Activated CD4-positive, alpha-beta T cell treated with anti-CD3 and anti-CD28 coated beads, Interleukin-2, amount 50 U/mL, for 16 hours (primary cell): ENCODE data around the gene TJP1.
"Not testable (repeated sequence)": the region's sequence is repeated elsewhere in the genome, so short reads cannot be mapped to it uniquely, and the experiment has no call there.

Experiments used
- DNase-seq: peaks from one replicate; pipeline ENCODE4 v3.0.0-alpha.2; 2020

The TJP1 gene

DNA sequence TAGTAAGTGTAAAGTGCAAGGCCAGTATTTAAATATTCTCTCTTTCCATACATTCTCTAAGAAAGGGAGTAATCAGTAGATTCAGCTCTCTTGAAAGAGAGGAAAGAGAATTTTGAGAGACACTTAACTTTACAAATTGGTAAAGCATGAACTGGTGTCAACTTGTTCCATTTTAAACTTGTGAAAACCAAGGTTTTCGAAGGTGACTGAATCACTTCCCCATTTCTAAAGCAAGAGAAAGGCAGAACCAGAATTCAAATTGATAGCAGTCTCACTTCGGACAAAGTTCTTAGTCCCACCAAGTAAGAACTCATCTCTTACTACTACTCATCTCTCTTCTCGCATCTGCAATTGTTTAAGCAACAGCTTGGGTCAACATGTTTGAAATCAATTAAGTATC is 22.4 kb downstream of the TJP1 start:
- no peak for DNase-seq

GRCh38 chr15:29795610-29796009 is 26.7 kb downstream of the TJP1 start:
- DNase-seq: no peak

DNA sequence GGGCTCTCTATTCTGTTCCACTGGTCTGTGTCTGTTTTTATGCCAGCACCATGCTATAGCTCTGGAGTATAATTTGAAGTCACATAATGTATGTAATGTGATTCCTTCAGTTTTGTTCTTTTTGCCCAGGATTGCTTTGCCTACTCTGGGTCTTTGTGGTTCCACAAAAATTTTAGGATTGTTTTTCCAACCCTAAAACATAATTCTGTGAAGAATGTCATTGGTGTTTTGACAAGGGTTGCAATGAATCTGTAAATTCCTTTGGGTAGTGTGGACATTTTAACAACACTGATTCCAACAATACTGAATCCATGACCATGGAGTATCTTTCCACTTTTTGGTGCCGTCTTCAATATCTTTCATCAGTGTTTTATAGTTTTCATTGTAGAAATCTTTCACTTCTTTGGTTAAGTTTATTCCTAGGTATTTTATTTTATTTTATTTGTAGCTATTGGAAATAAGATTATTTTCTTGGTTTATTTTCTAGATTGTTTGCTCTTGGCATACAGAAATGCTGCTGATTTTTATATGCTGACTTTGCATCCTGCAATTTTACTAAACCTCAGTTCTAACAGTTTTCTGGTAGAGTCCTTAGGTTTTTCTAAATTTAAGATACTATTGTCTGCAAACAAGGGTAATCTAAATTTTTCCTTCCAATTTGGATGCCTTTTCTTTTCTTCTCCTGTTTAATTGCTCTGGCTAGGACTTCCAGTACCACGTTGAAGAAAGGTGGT is 29.7 kb downstream of the TJP1 start:
- no peak for DNase-seq

- DNase-seq: no peak
Observed at GRCh38 chr15:29790607-29791006, 31.7 kb downstream of the TJP1 start.

GRCh38 chr15:29789871-29790270 is 32.4 kb downstream of the TJP1 start:
- DNase-seq: no peak

DNA sequence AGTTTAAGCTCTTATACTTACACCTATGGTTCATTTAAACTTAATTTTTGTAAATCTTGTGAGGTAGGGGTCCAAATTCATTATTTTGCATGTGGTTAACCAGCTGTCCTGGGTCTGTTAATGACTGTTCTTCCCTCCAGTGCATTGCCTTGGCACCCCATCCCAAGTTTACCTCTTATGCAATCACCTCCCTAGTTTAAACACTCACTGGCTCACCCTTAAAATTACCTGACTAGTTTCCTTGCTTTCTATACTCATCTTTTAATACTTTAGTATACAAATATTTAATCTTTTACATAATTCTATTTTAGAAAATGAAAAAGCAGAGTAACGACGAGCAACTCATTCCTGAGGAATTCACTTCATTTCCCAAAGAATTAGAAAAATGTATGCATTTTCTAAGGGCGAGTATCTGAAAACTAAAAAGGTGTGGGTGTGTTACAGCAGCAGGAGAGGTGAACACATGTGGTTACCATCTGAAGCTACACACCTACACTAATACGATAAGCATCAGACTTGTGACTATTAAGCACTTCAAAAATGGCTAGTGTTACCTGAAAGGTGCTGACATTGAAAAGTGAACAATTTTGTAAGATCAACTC is 33.7 kb downstream of the TJP1 start:
- no peak for DNase-seq

GRCh38 chr15:29787767-29788166 is 34.5 kb downstream of the TJP1 start:
- no peak for DNase-seq

DNA sequence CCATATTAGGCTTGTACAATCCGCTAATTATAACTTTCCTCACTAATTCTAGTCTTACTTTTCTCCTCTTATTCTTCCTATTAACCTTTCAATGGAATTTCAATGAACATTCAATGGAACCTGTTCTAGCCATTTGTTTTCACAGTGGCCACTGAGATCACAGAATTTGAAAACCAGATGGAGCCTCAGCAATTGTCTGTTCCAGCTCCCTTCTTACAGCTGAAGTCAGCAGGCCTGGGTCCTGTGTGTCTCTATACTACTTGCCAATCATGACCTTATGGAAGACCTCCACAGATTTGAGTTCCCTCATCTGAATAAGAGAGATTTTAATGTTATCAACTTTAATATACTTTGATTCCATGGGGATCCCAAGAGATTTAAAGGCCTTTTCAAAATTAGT is 36.6 kb downstream of the TJP1 start:
- DNase-seq: no peak

GRCh38 chr15:29785136-29785535 is 37.1 kb downstream of the TJP1 start:
- DNase-seq: no peak

DNA sequence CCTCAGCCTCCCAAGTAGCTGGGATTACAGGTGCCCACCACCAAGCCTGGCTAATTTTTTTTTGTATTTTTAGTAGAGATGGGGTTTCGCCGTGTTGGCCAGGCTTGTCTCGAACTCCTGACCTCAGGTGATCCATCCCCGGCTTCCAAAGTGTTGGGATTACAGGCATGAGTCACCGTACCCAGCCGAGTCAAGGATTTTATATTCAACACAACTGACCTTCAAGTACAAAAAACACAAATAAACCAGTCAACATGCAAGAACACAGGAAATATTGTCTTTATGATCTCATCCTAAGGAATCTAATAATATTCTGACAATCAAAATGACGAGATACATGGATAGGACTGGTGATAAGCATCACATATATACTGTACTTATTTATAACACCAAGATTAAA is 37.9 kb downstream of the TJP1 start:
- no peak for DNase-seq

DNA sequence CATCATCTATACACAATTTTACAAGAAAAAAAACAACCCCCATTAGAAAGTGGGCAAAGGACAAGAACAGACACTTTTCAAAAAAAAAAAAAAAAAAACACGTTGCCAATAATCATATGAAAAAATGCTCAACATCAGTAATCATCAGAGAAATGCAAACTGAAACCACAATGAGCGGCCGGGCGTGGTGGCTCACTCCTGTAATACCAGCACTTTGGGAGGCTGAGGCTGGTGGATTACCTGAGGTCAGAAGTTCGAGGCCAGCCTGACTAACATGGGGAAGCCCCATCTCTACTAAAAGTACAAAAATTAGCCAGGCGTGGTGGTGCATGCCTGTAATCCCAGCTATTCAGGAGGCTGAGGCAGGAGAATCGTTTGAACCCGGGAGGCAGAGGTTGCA is 39.5 kb downstream of the TJP1 start:
- not testable (repeated sequence) for DNase-seq

GRCh38 chr15:29778382-29778781 is 43.9 kb downstream of the TJP1 start:
- no peak for DNase-seq

DNA sequence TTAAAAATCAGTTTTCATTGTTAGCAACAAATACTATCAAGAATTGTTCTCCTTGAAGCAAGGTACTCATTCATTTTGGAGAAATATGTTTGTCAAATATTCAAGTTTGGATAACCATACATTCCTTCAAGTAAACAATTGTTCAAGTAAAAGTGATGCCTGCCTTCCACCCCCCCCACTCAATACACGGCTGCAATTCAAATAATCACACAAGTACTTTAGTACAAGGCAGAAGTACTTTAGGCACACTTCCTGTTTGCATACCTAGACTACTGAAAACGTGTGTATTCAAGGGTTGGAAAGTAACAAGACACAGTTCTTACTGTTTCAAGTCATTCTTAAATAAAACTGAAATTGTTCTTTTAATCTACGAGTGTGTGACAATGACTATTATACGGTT is 45.4 kb downstream of the TJP1 start:
- DNase-seq: no peak

DNA sequence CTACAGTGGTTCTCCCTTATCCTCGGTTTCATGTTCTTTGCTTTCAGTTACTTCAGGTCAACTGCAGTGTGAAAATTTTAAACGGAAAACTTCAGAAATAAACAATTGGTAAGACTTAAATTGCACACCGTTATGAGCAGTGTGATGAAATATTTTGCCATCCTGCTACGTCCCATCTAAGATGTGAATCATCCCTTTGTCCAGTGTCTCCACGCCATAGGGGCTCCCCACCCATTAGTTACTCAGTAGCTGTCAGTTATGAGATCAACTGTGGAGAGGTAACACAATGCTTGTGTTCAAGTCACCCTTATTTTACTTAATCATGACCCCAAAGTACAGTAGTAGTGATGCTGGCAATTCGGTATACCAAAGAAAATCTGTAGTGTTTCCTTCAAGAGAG is 47.4 kb downstream of the TJP1 start:
- DNase-seq: no peak

DNA sequence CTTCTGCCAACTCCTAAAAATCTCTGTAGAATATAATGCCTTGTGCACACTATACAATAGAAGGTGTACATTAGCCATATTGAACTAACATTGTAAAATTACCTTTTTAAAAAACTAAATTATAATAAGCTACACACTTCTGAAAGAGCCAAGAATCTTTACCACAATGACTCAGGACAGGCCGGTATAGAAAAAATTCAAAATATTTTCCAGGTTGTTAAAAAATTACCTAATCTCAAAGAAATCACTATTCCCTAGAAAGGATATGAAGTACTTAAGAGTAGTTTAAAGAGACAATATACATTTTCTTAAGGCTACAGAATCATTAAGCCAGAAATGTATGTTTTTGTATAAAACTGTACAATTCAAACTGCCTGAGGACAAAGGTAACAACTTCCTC is 48.5 kb downstream of the TJP1 start:
- DNase-seq: no peak

- no peak for DNase-seq
Observed at GRCh38 chr15:29773000-29773399, 49.3 kb downstream of the TJP1 start.

DNA sequence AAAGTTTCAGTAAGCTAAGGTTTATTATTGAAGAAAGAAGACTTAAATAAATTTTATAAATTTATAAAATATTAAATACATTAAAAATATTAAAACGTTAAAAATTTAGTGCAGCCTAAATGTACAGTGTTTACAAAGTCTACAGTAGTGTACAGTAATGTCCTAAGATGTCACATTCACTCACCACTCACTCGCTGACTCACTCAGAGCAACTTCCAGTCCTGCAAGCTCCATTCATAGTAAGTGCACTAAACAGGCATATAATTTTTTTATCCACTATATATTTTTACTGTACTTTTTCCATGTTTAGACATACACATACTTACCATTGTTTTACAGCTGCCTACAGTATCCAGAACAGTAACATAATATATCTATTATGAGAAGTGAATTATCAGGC is 51.5 kb downstream of the TJP1 start:
- no peak for DNase-seq

DNA sequence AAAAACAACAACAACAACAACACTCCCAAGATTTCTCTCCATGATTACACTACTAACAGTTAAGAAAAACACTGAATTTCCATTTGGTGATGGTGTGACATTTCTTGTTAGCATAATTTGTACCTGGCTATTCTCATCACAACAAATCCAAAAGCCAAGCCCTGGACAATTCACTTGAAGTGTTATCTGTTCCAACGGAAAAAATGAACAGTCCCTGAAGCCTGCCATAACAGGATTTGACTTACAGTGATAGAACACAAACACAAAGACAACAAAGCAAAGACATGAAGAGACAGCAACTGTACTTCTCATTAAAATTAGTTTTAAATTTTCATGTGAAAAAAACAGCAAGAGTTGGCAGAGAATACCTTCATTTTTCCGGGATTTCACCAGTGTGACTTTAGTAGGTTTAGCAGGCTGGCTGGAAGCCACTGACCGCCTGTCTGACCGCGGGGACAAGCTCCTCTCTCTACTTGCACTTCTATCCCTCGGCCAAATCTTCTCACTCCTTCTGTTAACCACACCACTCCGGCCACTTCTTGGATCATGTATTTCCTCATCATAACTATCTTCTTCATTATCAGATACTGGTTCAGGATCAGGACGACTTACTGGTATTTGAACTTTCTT is 56.3 kb downstream of the TJP1 start:
- DNase-seq: no peak

DNA sequence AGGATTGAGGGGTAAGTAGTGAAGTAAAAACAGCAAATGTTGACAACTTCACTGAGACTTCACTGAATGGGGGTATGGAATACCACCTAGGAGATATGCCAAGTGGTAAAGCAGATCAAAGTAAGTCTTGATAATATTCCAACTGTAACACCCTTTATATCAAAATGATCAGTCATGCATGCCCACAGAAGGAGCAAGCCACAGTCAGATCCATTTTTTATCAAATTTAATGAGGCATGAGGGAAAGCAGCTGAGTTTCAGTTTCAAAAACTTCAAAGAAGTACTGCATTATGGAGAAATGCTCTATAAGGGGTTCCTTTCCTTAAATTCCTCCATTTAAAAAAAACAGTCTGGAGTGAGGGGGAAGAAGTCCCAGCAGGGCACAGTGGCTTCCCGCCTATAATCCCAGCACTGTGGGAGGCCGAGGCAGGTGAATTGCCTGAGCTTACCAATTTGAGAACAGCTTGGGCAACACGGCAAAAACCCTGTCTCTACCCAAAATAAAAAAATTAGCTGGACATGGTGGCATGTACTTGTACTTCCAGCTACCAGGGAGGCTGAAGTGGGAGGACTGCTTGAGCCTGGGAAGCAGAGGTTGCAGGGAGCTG is 56.9 kb downstream of the TJP1 start:
- DNase-seq: no peak

DNA sequence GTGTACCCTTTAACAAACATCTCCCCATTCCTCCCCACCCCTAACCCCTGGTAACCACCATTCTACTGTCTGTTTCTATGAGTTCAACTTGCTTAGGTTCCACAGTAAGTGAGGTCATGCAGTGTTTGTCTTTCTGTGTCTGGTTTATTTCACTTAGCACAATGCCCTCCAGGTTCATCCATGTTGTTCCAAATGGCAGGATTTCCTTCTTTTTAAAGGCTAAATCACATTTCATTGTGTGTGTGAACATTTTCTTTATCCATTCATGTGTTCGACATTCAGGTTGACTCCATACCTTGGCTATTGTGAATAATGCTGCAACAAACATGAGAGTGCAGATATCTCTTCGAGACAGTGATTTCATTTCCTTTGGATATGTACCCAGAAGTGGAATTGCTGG is 62.7 kb downstream of the TJP1 start:
- DNase-seq: no peak

GRCh38 chr15:29756358-29757267 is 65.7 kb downstream of the TJP1 start:
- no peak for DNase-seq

DNA sequence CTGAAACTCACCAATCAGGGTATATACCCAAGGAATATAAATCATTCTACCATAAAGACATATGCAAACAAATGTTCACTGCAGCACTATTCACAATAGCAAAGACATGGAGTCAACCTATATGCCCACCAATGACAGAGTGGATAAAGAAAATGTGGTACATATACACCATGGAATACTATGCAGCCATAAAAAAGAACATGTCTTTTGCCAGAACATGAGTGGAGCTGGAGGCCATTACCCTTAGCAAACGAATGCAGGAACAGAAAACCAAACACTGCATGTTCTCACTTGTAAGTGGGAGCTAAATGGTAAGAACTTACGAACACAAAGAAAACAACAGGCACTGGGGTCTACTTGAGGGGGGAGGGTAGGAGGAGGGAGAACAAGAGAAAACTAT is 68.3 kb downstream of the TJP1 start:
- not testable (repeated sequence) for DNase-seq

DNA sequence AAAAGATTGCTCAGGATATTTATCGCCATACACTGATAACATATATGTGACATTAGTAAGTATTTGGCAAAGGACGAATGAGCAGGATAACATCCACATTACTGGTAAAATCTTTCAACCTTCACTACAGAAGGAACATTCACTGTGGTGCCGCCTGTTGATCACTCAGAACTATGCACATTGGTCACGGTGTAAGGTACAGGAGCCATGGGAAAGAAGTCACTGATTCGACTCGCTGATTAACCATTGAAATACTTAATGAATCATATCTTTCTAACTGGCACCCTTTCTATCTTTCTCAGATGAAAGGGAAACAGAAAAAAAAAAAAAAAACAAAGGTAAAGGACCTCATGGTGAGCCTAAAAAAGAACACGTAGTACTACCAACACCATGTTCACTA is 68.8 kb downstream of the TJP1 start:
- no peak for DNase-seq
